Kidney epithelial cell (primary cell): ENCODE results near the gene ZSWIM6. TPM values are rescaled to one million over a fixed set of nuclear protein-coding genes. Genes with fewer than 3 reads are reported as not detected.

Source experiments
- DNase-seq: peaks from one replicate; pipeline ENCODE4 v3.0.0-alpha.2; 2010; ENCODE audit warnings: low read depth
- H3K27me3 ChIP-seq: 2 replicates; pipeline ENCODE4 v1.6.0; 2011; ENCODE audit warnings: low read length; ENCODE audit not compliant: control insufficient read depth, insufficient read depth
- H3K36me3 ChIP-seq: 2 replicates; pipeline ENCODE4 v1.5.1; 2011; ENCODE audit warnings: low read length; ENCODE audit not compliant: control insufficient read depth, insufficient read depth
- H3K4me3 ChIP-seq: 2 replicates; pipeline ENCODE4 v1.5.1; 2011; ENCODE audit warnings: low read depth, mild to moderate bottlenecking, control low read depth, low read length
- total RNA-seq: library from RNA; depleted of rRNA; stranded (reverse); fragments of >200 nt; gene quantifications from 2 replicates; pipeline ENCODE4 v1.2.3, GENCODE V29; 2015
- TF ChIP-seq, protein P1 (sequence below): IDR thresholded peaks from 2 replicates; pipeline ENCODE4 v1.5.1; 2011; ENCODE audit warnings: mild to moderate bottlenecking, moderate library complexity, low read length, control low read depth, inconsistent platforms; ENCODE audit not compliant: insufficient read depth, poor library complexity, severe bottlenecking

The ZSWIM6 gene
- total RNA-seq, 1 donor from 2014 or later: 18.5 TPM

DNA sequence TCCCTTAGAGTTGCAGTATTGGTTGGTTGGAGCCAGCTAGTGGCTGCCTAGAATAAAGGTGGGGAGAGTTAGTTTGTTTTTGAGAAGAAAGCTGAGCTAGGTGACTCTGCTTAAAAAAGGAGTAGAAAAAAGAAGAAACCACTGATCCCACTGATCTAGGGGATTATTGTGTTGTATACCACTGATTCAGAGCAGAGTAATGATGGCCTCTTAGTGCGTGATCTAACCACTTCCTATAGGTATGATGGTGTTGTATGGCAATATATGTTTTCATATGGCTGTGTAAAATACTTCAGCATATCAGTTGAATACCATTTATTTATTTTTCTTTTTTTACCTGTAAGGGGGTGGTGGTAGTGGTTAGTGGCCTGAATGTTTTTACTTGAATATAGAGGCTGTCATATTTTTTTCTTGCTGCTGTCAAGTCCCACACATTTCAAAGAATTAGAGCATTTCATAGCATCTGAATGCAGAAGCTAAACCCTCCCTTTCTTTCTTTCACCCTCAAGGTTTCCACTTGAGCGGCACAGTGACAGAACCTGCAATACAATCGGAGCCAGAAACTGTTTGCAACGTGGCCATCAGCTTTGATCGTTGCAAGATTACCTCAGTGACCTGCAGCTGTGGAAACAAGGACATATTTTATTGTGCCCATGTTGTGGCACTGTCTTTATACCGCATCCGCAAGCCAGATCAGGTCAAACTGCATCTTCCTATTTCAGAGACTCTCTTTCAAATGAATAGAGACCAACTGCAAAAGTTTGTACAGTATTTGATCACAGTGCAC lies 140.3 kb downstream of the ZSWIM6 start:
- Histone ChIP-seq H3K36me3 (no peaks in the 10 kb centered on the region), H3K4me3 (no peak overlapping the region), H3K27me3 (no peaks in the 10 kb centered on the region)
- DNase-seq: no peak
- TF ChIP-seq, protein P1, sequence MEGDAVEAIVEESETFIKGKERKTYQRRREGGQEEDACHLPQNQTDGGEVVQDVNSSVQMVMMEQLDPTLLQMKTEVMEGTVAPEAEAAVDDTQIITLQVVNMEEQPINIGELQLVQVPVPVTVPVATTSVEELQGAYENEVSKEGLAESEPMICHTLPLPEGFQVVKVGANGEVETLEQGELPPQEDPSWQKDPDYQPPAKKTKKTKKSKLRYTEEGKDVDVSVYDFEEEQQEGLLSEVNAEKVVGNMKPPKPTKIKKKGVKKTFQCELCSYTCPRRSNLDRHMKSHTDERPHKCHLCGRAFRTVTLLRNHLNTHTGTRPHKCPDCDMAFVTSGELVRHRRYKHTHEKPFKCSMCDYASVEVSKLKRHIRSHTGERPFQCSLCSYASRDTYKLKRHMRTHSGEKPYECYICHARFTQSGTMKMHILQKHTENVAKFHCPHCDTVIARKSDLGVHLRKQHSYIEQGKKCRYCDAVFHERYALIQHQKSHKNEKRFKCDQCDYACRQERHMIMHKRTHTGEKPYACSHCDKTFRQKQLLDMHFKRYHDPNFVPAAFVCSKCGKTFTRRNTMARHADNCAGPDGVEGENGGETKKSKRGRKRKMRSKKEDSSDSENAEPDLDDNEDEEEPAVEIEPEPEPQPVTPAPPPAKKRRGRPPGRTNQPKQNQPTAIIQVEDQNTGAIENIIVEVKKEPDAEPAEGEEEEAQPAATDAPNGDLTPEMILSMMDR: no peak

DNA sequence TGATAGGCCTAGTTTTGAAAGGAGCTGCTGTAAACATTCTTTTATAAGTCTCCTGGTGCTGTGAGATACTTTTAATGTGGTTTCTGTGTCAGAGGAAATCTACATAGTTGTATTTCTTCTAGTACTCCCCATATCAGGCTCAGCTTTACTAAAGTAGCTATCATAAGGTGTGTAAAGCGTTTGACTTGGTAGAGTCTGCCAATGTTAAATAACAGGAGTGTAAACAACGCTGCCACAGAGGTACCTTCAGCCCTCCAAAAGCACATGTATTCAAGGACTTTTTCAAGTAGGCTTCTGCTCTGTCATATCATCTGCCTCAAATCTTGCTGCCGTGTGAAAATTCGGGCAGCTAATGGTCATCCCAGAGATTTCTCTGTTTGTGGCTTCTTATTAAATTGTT lies 142.7 kb downstream of the ZSWIM6 start:
- DNase-seq: no peak
- H3K4me3 ChIP-seq: no peak overlapping the region
- no peaks in the 10 kb centered on the region for H3K36me3 ChIP-seq
- no peaks in the 10 kb centered on the region for H3K27me3 ChIP-seq
- TF ChIP-seq, protein P1: no peak

DNA sequence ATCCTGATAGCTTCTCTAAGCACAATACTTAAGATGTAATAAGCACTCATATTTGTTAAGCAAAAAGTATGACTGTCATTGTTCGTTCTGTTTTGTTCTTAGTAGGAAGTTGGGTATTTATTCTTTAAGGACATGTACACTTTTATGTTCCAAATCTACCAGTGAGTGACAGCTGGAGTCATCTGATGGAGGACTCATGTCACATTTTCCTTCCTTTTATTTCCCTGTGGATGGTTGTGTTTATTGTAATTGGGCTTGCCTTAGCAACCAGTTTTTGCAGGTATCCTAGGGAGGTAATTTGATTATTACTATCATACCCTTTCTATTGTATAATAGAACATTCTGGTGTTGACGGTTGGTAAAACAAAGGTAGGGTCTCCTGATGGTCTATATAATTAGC lies 145.7 kb downstream of the ZSWIM6 start:
- no peaks in the 10 kb centered on the region for H3K36me3 ChIP-seq
- H3K4me3 ChIP-seq: no peak overlapping the region
- no peaks in the 10 kb centered on the region for H3K27me3 ChIP-seq
- TF ChIP-seq, protein P1: no peak
- DNase-seq: no peak

DNA sequence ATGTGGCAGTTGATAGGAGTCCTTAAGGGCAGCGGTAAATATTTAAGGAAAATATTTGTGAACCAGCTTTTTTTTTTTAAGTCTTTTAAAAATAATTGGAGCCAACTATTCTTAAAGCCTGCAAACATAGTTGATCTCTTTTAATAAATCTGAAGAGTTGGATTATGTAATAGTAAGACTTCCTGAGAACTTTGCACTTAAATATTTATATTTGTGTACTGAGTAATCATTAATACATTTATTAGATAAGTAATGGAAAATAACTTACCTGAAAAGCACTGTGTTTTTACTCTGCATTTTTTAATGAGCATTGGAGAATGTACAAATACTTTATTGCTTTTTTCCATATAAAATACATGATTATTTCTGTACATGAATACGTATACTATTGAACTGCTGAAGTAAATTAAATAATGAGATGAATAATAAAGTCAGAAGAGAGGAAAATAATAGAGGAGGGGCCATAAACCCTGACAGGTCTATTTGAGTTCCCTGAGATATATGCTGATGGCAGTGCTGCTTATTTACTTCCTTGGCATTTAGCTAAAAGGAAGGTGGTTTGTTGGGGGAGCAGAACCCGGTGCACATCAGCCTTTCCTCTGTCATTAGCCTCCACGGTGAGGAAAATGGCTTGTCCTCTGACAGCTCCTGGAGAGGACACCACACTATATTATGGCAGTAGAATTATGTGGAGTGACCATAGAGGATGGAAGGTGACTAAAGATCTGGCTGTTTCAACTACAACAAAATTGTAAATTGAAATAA lies 148.0 kb downstream of the ZSWIM6 start:
- Histone ChIP-seq H3K4me3 (no peak overlapping the region), H3K27me3 (no peaks in the 10 kb centered on the region), H3K36me3 (no peaks in the 10 kb centered on the region)
- TF ChIP-seq, protein P1: no peak
- DNase-seq: no peak

DNA sequence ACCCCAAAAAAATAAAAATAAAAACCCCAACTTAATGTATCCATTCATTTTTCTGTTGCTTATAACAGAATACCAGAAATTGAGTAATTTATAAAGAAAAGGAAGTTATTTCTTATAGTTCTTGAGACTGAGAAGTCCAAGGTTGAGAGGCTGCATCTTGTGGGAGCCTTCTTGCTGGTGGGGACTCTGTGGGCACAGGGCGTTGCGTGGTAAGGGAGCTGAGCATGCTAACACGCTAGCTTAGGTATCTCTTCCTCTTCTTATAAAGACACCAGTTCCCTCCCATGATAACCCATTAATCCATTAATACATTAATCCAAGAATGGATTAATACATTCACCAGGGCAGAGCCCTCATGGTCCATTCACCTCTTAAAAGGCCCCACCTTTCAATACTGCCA lies 150.9 kb downstream of the ZSWIM6 start:
- Histone ChIP-seq H3K27me3 (no peaks in the 10 kb centered on the region), H3K4me3 (no peak overlapping the region), H3K36me3 (no peaks in the 10 kb centered on the region)
- TF ChIP-seq, protein P1: no peak
- no peak for DNase-seq
